GM21381 (cell line): ENCODE measurements around the gene BCAS1.

Experiments used
- ATAC-seq: cut with Tn5 transposase; IDR thresholded peaks from one replicate; pipeline ENCODE4 v1.9.1; 2021; ENCODE audit warnings: mild to moderate bottlenecking, moderate library complexity; ENCODE audit not compliant: unreplicated experiment

The BCAS1 gene

DNA sequence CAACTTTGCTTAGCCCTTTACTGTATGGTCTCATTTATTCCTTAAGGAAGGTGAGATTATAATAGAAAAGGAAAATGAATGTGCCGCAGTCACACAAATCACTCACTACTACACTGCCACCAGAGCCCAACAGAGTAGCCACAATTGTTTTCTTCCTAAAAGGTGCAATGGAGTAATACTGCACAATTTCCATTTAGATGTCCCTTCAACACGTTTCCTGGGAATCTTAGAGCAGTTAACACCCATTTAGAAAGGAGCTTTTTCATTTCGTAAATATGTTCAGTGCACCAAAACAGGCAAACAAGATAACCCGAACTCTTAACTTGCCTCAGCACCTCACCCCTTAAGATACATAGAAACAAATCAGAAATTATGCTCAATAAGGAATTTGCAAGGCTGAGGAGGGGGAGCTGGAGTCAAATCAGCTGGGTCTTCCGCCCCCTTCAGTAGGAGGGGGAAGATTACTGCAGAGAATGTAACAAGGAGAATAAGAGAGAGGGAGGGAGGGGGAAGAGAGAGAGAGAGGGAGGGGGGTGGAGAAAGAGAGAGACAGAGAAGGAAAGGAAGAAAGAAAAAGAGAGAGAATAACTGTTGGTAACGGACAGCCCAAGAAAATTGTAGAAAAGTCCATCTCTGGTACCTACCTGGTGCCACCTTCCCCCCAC, 155.5 kb downstream of the BCAS1 start:
- no peak for ATAC-seq

GRCh38 chr20:53914091-53914780, 156.2 kb downstream of the BCAS1 start:
- ATAC-seq = no peak

- ATAC-seq = no peak
These were observed 159.1 kb downstream of the BCAS1 start for GRCh38 chr20:53911301-53911700.

DNA sequence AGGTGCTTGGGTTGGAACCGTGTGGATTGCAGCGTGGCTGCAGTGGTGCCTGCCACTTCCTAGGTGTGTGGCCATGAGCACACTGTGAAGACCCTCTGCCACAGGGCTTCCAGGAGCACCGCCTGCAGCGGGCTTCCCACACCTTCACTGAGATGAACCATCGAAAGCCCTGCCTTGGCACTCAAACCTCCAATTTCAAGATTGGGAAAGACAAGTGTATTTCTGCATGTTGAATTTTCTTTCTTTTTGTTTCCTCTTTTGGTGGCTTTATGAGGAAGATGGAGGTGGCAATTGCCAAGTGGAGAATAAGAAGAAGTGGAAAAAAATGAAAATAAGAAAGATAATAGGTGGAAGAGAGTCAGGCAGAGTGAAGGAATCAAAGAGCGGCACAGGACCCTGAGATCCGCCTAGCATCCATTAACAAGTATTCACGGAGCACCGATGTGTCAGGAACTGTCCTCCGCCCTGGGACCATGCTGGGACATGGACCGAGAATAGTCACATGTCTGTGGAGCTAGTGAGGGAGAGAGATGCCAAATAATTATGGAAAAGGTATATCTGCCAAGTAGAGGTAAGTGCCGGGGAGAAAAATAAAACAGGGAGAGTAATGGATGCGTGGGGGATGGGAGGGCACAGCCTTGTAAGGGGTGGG, 159.9 kb downstream of the BCAS1 start:
- no peak for ATAC-seq

DNA sequence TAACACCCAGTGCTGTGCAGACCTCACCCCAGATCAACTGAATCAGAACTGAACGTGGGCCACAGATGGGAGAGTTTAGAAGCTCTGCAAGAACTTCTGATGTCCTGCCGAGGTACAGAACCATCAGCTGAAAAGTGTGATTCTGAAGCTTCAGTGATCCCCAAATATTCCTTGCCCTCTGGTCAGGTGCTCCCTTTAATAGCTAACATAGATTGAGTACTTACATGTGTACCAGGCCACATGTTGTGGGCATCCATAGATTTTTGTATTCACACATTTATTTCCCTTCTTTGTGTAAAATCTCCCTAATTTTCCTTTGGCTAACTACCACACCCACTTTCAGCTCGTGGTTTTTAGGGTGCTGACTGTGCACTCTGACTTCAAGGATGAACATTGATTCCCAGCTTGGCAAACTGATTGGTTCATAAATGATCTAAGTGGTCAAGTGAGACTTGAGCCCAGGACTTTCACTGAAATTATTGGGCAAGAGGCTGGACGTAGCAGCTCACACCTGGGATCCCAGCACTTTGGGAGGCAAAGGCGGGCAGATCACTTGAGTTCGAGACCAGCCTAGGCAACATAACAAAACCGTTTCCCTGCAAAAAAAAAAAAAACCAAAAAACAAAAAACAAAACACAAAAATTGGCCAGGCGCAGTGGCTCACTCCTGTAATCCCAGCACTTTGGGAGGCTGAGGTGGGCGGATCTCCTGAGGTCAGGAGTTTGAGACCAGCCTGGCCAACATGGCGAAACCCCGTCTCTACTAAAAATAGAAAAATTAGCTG, 162.2 kb downstream of the BCAS1 start:
- ATAC-seq = no peak

GRCh38 chr20:53905820-53906191, 164.6 kb downstream of the BCAS1 start:
- no peak for ATAC-seq

DNA sequence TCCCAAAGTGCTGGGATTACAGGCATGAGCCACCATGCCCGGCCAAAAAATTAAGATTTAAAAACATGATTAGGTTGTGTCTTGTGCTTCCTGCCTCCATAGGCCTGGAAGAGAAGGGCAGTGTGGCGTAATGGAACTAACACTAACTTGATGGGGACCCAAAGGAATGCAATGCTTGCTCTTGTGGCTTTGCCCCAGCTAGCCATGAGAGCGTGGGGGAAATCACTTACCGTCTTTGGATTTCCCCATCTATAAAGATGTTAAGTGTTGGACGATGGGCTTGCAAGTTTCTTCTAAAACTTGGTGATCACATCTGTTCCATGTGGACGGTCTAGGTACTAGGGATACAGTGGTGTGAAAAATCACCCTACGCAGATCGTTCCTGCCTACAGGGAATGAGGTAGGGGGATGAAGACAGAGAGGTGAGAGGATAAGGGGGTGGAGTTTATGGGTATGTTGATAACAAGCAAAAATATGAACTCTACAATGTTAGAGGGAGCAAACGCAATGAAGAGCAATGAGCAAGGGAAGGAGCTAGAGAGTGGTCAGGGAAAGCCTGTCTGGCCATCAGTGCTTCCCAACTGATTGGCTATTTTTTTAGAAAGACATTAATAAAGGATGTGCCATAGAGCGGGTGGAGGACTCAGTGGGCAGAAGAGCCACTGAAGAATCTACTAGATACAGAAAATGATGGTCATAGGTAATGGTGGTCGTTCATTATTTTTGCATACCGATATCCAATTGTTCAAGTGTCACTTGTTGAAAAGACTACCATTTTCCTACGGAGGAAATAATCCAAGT, 165.2 kb downstream of the BCAS1 start:
- ATAC-seq = peak; percentile 35

DNA sequence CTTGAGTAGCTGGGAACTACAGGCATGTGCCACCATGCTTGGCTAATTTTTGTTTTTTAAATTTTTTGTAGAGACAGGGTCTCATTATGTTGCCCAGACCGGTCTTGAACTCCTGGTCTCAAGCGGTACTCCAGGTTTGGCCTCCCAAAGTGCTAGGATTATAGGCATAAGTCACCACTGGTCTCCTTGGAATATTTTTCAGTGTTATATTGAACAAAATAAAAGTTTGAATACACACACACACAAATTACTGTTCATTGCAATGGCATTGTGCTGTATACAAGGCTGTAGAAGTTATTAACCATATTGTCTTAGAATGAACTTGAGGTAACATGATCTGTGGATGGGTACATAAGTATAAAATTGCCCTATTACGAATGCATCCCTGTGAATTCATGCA, 166.1 kb downstream of the BCAS1 start:
- no peak for ATAC-seq

GRCh38 chr20:53903652-53903987, 166.8 kb downstream of the BCAS1 start:
- ATAC-seq = no peak

DNA sequence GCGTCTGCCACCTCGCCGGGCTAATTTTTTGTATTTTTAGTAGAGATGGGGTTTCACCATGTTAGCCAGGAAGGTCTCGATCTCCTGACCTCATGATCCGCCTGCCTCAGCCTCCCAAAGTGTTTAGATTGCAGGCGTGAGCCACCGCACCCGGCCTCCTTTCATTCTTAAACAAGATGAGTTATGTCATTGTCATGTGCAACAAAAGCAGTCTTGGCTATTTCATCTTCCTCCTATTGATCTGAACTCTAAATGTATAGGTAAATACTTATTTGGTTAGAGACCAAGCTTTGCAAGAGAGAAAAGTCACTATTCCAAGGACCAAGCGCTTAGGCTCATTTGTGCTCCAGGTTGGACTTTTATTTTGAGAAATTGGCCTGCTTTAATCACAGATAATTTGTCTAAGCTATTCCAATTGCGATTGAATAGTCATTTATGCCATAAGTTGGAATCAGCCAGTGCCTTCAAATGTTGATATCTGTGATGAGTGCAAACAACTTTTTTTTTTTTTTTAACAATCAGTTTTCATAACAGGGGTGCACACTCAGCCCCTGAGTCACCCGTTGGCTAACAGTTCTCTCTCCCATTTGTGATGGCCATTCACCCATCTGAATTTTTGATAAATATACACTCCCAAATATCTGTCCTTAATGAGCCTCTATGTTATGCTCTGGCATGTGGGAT, 167.3 kb downstream of the BCAS1 start:
- ATAC-seq = no peak

DNA sequence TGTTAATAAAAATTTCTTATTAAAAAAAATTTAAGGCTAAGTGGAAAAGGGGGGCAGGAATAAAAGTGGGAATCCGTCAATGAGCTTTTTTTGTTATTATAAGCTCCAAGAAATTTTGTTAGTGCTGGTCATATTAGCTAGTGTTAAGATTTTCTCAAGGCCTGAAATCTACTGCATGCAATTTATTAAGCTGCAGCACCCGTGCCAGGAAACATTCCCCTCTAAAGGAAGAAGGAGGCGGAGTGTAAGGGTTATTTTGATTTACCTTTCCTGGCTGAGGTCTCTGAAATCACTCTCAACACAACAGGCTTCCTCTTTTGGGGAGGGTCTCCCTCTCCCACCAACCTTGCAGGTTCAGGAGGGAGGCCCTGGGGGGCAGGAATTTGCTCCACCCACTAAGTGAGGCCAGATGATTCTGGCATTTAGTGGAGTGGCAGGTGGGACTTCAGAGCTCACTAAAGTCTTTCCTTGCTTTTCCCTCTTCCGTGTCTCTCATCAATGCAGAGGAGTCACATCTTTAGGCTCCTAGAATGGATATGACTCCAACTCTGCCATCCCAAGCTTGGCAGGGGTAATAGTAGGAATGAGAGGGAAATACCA, 168.8 kb downstream of the BCAS1 start:
- no peak for ATAC-seq

- ATAC-seq = no peak
These were observed 169.3 kb downstream of the BCAS1 start for GRCh38 chr20:53901064-53901463.

DNA sequence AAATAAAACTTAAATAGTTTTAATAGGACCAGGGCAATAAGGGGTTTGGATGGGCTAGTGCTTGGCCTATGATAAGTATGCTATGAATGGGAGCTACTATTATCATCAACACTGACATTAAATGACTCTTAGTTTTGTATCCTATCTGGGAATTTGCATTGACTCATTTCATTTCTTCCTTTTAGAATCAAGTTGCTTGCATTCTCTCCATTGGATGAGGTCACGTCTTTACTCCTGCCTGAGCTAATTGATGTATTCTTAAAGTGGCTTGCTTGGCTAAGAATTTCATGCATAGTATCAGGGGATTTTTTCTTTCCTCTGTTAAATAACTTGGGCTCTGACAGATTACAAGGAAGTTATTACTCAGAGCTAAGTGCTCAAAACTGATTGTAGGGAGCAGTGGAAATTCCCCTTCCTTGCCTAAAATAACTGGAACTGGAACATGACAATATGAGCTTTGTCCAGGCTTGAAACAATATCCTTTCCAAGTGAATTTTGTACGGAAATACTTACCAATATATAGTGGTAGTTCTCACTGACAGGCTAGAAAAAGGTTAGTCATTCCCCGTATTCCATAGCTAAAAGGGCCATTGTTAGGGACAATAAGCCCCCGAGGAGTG, 169.9 kb downstream of the BCAS1 start:
- ATAC-seq = no peak

DNA sequence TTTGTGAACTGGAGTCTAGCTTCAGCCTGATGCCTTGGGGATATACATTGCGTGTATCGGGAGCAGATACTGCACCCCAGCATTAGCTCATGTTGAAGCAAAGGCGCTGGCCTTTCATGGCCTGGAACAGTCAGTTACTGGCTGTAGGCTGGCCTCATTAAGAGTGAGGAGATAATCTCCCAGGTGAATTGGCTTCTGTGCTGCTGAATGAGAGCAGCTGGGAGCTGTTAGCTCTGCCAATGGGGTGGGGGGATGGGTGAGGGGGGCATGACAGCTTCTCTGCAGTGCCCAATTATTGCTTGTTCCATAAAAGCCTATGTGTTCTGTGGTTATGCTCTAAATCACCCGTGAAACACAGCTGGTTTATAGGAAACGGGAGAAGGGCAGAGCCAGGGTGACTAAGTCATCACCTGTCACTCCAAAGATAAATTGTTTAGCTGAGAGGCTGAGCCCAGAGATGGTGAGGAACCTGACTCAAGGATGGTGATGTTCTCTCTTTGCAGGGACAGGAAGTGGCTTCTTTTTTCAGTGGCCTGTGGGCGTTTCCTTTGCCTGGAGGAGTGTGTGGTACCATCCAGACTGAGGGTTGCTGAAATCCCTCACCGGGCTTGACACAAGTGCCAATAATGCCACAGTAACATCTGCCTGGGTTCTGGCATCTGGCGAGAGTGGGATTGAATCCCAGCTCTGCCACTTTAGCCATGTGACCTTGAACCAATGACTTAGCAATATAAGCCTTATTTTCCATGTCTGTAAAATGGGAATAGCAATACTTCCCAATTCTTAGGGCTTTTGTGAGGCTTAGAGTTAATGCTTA, 170.8 kb downstream of the BCAS1 start:
- ATAC-seq = peak; percentile 77

GRCh38 chr20:53898556-53898931, 171.8 kb downstream of the BCAS1 start:
- no peak for ATAC-seq

DNA sequence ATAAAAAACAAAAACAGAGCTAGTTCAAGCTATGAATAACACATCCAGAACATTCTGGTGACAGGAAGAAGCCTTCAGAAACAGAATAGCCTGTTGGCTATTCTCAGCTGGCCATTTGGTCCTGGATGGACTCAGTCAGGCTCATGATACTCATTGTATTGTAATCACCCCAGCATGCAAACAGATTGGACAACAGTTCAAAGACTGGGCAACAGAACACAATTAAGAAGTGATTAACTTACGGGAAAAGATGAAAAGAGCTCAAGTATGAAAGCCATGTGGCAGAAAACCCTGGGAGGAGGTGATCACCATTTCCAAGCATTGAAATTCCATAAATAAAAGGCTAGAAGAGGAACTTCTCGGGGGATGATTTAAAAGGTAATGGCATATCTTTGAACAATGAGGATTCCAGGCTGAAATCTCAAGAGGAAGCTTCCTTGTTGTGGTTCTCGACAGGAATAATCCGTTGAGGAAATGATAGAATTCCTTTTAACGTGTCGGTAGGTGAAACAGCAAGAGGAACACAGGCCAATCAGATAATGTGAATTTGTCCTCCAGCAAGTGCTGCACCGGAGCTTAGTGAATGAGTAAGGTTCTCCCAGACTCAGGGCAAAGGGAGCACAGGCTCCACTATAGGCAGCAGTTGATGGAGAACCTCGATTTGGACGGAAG, 172.4 kb downstream of the BCAS1 start:
- ATAC-seq = no peak

- no peak for ATAC-seq
These were observed 173.7 kb downstream of the BCAS1 start for GRCh38 chr20:53896647-53897046.

DNA sequence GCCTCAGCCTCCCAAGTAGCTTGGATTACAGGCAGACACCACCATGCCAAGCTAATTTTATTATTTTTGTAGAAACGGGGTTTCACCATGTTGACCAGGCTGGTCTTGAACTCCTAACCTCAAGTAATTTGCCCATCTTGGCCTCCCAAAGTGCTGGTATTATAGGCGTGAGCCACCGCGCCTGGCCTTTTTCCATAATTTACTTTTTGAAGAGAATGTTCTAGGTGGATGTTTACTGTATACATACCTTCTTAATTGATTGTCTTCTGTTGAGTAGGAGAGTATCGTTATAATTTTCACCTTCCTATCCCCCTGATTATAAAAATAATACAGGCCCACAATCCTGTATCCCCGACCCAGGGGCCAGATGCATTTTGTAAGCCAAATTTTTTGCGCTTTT, 174.4 kb downstream of the BCAS1 start:
- no peak for ATAC-seq
